ENCODE results near the gene TYRO3.

TYRO3 gene

GRCh38 chr15:41558400-41559238 is at the start of gene TYRO3:
TYRO3 (plus strand) TSS chr15:41559212; CDS start chr15:41559258, 46 bp downstream.
- in situ Hi-C loops (cut with HindIII; ENCODE audit: low pct_ligation_motif_present, low pct_unique_long_range_greater_than_20kb, low sequenced_read_pairs), result no loop called here
- DNase-seq, result peak; percentile 50

- no peak for DNase-seq
- in situ Hi-C loops (cut with HindIII; ENCODE audit: low pct_ligation_motif_present, low pct_unique_long_range_greater_than_20kb, low sequenced_read_pairs), result no loop called here
Observed at GRCh38 chr15:41510728-41511127, 48.3 kb upstream of the TYRO3 start.

DNA sequence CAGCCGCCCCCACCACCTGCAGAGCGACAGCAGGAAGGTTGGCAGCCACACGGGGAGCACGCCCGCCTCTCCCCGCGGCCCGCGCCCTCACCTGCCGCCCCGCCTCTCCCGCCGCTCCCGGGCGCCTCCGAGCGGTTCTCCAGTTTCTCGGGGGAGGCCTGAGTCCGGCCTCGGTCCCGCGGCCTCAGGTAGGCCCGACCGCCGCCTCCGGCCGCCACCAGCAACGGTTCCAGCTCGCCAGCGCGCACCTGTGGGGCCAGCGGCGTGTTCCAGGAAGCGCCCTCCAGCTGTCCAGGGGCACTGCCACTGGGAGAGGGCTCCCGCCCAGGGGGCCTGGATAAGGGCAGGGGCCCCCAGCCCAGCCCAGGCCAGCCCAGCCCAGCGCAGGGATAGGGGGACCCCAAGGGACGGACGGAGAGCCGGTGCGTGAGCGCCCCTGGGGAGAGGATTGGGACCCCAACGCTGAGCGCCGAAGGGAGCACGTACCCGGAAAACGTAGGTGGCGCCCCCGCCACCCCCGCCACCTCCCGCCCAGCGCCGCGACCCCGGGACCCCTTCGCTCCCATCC is 47.6 kb upstream of the TYRO3 start:
- in situ Hi-C loops (cut with HindIII; ENCODE audit: low pct_ligation_motif_present, low pct_unique_long_range_greater_than_20kb, low sequenced_read_pairs), result no loop called here
- DNase-seq, result no peak

GRCh38 chr15:41511899-41512369 is 47.1 kb upstream of the TYRO3 start:
- in situ Hi-C loops (cut with HindIII; ENCODE audit: low pct_ligation_motif_present, low pct_unique_long_range_greater_than_20kb, low sequenced_read_pairs), result no loop called here
- no peak for DNase-seq

DNA sequence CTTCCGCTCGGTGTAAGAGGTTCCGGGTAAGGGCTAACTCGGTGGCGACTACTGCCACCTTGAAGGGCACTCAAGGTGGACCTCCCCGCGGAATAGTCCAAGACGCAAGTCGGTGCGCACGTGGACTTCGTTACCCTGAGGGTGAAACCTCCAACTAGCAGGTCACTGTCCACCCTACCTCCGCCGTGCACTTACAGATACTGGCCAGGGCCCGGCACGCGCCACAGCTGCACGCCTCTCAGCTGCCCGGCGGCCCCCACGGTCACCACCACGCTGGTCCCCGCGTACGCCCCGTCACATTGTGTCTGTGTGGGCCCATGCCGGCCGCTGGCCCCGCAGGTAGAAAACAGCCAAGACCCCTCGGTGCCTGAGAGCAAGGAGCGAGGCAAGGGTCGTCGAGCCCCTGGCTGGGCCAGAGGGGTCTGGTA is 46.5 kb upstream of the TYRO3 start:
- DNase-seq, result no peak
- in situ Hi-C loops (cut with HindIII; ENCODE audit: low pct_ligation_motif_present, low pct_unique_long_range_greater_than_20kb, low sequenced_read_pairs), result no loop called here

DNA sequence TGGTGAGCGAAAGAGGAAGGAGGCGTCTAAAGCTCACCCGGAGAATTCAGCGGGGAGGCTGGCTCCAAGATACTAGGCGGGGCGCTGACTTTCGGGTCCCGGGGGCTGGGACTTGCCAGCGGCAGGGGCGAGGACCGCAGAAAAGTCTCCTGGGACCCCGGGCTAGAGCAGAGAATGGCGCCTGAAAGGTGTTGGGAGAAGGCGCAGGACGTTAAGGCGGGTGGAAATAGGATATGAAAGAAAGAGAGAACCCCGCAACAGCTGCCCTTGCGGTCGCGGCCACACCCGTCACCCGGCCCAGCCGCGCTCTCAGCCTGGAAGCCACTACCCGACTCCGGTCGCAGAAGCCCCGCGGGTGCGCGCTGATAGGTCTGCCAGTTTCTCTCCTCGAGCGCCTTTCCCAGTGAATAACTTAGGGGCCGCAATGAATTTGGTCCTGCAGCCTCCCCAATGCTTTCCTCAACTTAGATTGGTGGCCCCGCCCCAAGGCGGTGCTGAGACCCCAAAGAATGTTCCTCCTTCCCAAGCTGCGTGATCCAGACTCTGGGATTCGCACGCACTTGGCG is 46.0 kb upstream of the TYRO3 start:
- no peak for DNase-seq
- in situ Hi-C loops (cut with HindIII; ENCODE audit: low pct_ligation_motif_present, low pct_unique_long_range_greater_than_20kb, low sequenced_read_pairs), result no loop called here

- in situ Hi-C loops (cut with HindIII; ENCODE audit: low pct_ligation_motif_present, low pct_unique_long_range_greater_than_20kb, low sequenced_read_pairs), result no loop called here
- DNase-seq, result no peak
Observed at GRCh38 chr15:41513506-41514227, 45.3 kb upstream of the TYRO3 start, which contains the start of gene LTK. LTK (minus strand) TSS chr15:41513827; CDS start chr15:41513709, 118 bp downstream.

GRCh38 chr15:41517895-41518449 is 41.0 kb upstream of the TYRO3 start:
- in situ Hi-C loops (cut with HindIII; ENCODE audit: low pct_ligation_motif_present, low pct_unique_long_range_greater_than_20kb, low sequenced_read_pairs), result no loop called here
- DNase-seq, result no peak

DNA sequence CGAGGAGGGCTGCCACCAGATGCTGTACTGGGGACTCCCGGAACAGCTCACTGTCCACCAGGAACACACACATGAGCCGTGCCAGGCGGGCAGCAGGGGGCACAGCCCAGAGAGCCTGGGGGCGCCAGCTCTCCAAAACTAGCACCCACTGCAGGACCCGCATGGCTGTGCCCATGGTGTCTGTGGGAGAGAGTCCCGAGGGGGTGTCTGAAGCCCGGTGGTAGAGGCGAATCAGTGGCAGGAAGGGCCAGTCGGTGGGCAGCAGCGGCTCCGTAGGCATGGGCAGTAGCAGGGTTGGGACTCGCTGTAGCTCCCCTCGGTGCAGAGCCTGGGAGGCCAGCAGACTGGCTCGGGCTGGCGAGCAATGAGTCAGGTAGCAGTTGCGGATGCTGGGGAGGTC is 38.4 kb upstream of the TYRO3 start:
- in situ Hi-C loops (cut with HindIII; ENCODE audit: low pct_ligation_motif_present, low pct_unique_long_range_greater_than_20kb, low sequenced_read_pairs), result no loop called here
- DNase-seq, result no peak

GRCh38 chr15:41521614-41522013 is 37.4 kb upstream of the TYRO3 start:
- no peak for DNase-seq
- in situ Hi-C loops (cut with HindIII; ENCODE audit: low pct_ligation_motif_present, low pct_unique_long_range_greater_than_20kb, low sequenced_read_pairs), result no loop called here

- no peak for DNase-seq
- in situ Hi-C loops (cut with HindIII; ENCODE audit: low pct_ligation_motif_present, low pct_unique_long_range_greater_than_20kb, low sequenced_read_pairs), result no loop called here
Observed at GRCh38 chr15:41523097-41523496, 35.9 kb upstream of the TYRO3 start.

- DNase-seq, result no peak
- in situ Hi-C loops (cut with HindIII; ENCODE audit: low pct_ligation_motif_present, low pct_unique_long_range_greater_than_20kb, low sequenced_read_pairs), result no loop called here
Observed at GRCh38 chr15:41530363-41530956, 28.6 kb upstream of the TYRO3 start.

- no peak for DNase-seq
- in situ Hi-C loops (cut with HindIII; ENCODE audit: low pct_ligation_motif_present, low pct_unique_long_range_greater_than_20kb, low sequenced_read_pairs), result no loop called here
Observed at GRCh38 chr15:41535544-41535943, 23.5 kb upstream of the TYRO3 start.

- in situ Hi-C loops (cut with HindIII; ENCODE audit: low pct_ligation_motif_present, low pct_unique_long_range_greater_than_20kb, low sequenced_read_pairs), result no loop called here
- DNase-seq, result no peak
Observed at GRCh38 chr15:41536866-41537265, 22.1 kb upstream of the TYRO3 start.

DNA sequence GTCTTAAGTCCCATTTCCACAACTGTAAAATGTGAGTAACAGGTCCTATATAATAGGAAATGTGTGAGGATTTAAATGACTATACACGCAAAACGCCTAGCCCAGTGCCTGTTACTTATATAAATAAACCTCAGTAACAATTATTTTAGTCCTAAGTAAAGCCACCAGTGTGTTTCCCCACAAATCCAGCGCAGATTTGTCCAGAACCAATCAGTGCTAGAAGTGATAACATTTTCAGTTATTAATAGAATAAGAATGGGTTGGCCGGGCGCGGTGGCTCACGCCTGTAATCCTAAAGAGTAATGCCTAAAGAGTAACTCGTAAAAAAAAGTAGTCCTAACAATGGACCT is 15.5 kb upstream of the TYRO3 start:
- no peak for DNase-seq

GRCh38 chr15:41544650-41545015 is 14.4 kb upstream of the TYRO3 start:
- DNase-seq, result no peak
- in situ Hi-C loops (cut with HindIII; ENCODE audit: low pct_ligation_motif_present, low pct_unique_long_range_greater_than_20kb, low sequenced_read_pairs), result no loop called here

More for the DNA sequence above, 15.5 kb upstream of the TYRO3 start:
- in situ Hi-C loops (cut with HindIII; ENCODE audit: low pct_ligation_motif_present, low pct_unique_long_range_greater_than_20kb, low sequenced_read_pairs), result no loop called here

GRCh38 chr15:41545218-41545617 is 13.8 kb upstream of the TYRO3 start:
- no peak for DNase-seq
- in situ Hi-C loops (cut with HindIII; ENCODE audit: low pct_ligation_motif_present, low pct_unique_long_range_greater_than_20kb, low sequenced_read_pairs), result no loop called here

Measured in ACHN (cell line).